ENCODE results near the gene RNF144B. TPM values are rescaled to one million over a fixed set of nuclear protein-coding genes. Genes with fewer than 3 reads are reported as not detected.

Gene RNF144B
- total RNA-seq, 2 experiments from 2014 or later: 1.8 to 1.9 TPM

DNA sequence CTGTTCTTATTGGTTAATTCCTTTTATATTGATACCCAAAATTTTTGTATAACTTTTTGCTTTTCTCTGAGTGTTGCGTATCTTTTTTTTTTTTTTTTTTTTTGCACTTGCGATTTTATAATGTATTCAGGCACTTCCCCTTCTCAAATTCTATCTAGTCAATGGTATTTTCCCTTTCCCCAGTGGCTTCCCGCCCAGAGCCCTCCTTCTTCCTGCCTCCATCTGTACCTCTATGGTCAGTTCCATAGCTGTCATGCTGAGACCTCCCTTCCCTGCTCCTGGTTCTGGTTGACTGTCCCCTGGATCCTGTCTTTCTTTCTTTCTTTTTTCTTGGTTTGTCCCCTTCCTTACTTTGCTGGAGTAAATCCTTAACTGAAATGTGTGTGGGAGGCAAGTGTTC, 94.7 kb downstream of the RNF144B start:
- no peak overlapping the region for H3K4me3 Mint-ChIP-seq
- no peaks in the 10 kb centered on the region for H3K36me3 Mint-ChIP-seq (ENCODE audit: low read depth)
- H3K9me3 Mint-ChIP-seq: no peaks in the 10 kb centered on the region
- no peak for DNase-seq
- H3K27ac Mint-ChIP-seq: no peak overlapping the region
- CTCF ChIA-PET: interaction anchor here (1.7 kb wide), 1 partner anchor 18 kb away, joined by 4 read pairs; no protein-coding TSS in a partner anchor
- no peak for ATAC-seq
- peaks cover 7% of the 10 kb centered on the region for H3K27me3 Mint-ChIP-seq
- POLR2A ChIA-PET: no interaction called here
- peaks cover 16% of the 10 kb centered on the region for H3K4me1 Mint-ChIP-seq (ENCODE audit: low read depth)
- intact Hi-C loops (cut with micrococcal nuclease): no loop called here
- TF ChIP-seq, protein P1, sequence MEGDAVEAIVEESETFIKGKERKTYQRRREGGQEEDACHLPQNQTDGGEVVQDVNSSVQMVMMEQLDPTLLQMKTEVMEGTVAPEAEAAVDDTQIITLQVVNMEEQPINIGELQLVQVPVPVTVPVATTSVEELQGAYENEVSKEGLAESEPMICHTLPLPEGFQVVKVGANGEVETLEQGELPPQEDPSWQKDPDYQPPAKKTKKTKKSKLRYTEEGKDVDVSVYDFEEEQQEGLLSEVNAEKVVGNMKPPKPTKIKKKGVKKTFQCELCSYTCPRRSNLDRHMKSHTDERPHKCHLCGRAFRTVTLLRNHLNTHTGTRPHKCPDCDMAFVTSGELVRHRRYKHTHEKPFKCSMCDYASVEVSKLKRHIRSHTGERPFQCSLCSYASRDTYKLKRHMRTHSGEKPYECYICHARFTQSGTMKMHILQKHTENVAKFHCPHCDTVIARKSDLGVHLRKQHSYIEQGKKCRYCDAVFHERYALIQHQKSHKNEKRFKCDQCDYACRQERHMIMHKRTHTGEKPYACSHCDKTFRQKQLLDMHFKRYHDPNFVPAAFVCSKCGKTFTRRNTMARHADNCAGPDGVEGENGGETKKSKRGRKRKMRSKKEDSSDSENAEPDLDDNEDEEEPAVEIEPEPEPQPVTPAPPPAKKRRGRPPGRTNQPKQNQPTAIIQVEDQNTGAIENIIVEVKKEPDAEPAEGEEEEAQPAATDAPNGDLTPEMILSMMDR (IDR thresholded peaks at IDR 0.05): no peak

GRCh38 chr6:18485660-18486435, 98.7 kb downstream of the RNF144B start:
- Mint-ChIP-seq H3K4me1 (ENCODE audit: low read depth) (peaks cover 13% of the 10 kb centered on the region), H3K4me3 (no peak overlapping the region), H3K9me3 (no peaks in the 10 kb centered on the region), H3K27me3 (peaks cover 17% of the 10 kb centered on the region), H3K36me3 (ENCODE audit: low read depth) (no peaks in the 10 kb centered on the region), H3K27ac (peak overlapping the region; percentile 5)
- intact Hi-C loops (cut with micrococcal nuclease): no loop called here
- ChIA-PET CTCF (no interaction called here), POLR2A (interaction anchor here (0.6 kb wide), 1 partner anchor 360 kb away, joined by 3 read pairs; no protein-coding TSS in a partner anchor)
- no peak for DNase-seq
- TF ChIP-seq, protein P1 (IDR thresholded peaks at IDR 0.05): no peak
- peak; percentile 83 for ATAC-seq

DNA sequence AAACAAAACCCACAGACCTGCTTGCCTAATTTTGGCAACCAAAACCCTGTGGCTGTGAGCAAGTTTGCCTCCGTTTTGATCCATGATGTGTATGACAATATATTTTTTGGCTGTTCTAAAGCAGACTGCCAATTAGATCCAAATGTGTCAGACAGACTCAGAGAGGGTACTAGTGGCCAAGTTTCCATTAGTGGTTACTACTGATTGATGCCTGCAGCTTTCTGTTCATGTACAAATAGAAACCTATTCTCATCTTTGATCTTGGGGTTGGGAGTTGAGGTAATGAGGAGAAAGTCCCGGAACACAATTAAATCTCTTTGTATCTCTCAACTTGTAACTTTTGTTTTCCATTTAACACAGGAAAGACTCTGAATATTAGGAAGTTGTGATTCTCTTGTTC, 100.9 kb downstream of the RNF144B start:
- Mint-ChIP-seq H3K36me3 (ENCODE audit: low read depth) (no peaks in the 10 kb centered on the region), H3K9me3 (no peaks in the 10 kb centered on the region), H3K27me3 (peaks cover 10% of the 10 kb centered on the region), H3K4me3 (no peak overlapping the region), H3K27ac (no peak overlapping the region), H3K4me1 (ENCODE audit: low read depth) (peaks cover 13% of the 10 kb centered on the region)
- no peak for ATAC-seq
- CTCF ChIA-PET: interaction anchor here (1.3 to 4.6 kb wide), 3 partner anchors 13 to 15 kb away, joined by 3 to 17 read pairs (median 6); no protein-coding TSS in a partner anchor
- DNase-seq: no peak
- intact Hi-C loops (cut with micrococcal nuclease): no loop called here
- TF ChIP-seq, protein P1 (IDR thresholded peaks at IDR 0.05): no peak
- POLR2A ChIA-PET: interaction anchor here (0.7 to 1.2 kb wide), 2 partner anchors 17 to 137 kb away, joined by 3 read pairs; no protein-coding TSS in a partner anchor

DNA sequence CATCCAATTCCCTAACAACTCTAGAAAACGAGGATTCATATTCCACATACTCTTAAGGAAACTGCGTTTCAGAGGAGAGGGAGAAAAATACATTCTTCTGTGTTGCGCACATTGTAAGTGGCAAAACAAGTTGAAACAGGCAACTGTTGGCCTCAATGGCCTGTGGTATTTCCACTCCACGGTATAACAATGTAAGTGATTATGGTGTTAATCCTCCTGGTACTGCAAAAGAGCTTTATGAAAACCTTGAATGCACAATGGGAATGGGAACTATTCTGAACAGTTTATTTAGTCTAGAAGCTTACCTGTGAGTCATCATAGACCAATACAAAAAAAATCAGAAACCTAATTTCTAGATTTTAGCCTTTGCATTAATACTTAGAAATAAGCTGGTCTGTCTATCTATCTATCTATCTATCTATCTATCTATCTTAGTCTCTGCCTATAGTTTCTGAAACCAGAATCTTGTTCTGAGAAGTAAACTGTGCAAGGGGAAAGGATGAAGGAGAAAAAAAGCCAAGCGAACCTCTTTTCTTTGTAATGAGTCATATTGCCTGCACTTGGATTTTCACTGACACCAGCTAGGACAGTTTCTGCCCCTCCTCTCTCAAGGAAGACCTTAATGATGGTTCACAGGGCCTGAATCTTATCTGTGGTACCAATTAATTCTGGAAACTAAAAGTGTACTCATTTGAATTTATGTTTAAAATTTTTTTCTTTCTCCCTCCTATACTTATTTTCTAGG, 101.5 kb downstream of the RNF144B start:
- H3K27ac Mint-ChIP-seq: no peak overlapping the region
- TF ChIP-seq, protein P1 (IDR thresholded peaks at IDR 0.05): no peak
- DNase-seq (no peak), ATAC-seq (no peak)
- H3K4me1 Mint-ChIP-seq (ENCODE audit: low read depth): peaks cover 13% of the 10 kb centered on the region
- no peak overlapping the region for H3K4me3 Mint-ChIP-seq
- H3K36me3 Mint-ChIP-seq (ENCODE audit: low read depth): no peaks in the 10 kb centered on the region
- ChIA-PET POLR2A (interaction anchor here (0.7 to 1.2 kb wide), 2 partner anchors 17 to 138 kb away, joined by 3 read pairs; no protein-coding TSS in a partner anchor), CTCF (interaction anchor here (4.6 kb wide), 1 partner anchor 15 kb away, joined by 17 read pairs; no protein-coding TSS in a partner anchor)
- H3K9me3 Mint-ChIP-seq: no peaks in the 10 kb centered on the region
- peaks cover 10% of the 10 kb centered on the region for H3K27me3 Mint-ChIP-seq
- intact Hi-C loops (cut with micrococcal nuclease): no loop called here
